ENCODE results near the gene RELT.

- TF ChIP-seq CTCF (IDR thresholded peaks at IDR 0.05; ENCODE audit: insufficient read depth, low read length, poor library complexity, severe bottlenecking) (no peak), EZH2phosphoT487 (conservative IDR thresholded peaks at IDR 0.05; ENCODE audit: low read length) (no peak)
Observed at GRCh38 chr11:73439002-73439843, 63.0 kb downstream of the RELT start.
